ENCODE results near the gene DOCK2. TPM values are rescaled to one million over a fixed set of nuclear protein-coding genes. Genes with fewer than 3 reads are reported as not detected.

The DOCK2 gene
- polyA plus RNA-seq, 1 donor (not counting 4 experiments of a cell fraction or from before 2014, with no cell fraction given) = 0.21 TPM

DNA sequence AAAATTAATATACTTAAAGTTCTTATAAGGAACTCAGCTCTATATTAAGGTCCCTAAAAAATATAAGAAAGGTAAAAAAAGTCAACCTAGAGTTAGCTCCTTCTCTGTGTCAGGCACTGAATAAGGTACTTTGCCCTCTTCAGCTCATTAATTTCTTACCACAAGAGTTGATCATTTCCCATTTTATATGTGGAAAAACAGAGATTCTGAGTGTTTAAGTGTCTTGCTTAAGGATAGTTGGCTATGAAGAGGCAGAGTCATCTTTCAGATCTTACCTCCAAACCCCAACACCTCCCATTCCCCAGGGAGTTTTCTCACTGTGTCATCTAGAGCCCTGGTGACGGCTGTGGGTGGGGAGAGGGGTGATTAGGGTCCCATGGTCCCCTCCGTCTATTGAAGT, 302.7 kb downstream of the DOCK2 start:
- FAIRE-seq (no peak), DNase-seq (ENCODE audit: low read depth, low spot score) (no peak)
- TF ChIP-seq, protein P1, sequence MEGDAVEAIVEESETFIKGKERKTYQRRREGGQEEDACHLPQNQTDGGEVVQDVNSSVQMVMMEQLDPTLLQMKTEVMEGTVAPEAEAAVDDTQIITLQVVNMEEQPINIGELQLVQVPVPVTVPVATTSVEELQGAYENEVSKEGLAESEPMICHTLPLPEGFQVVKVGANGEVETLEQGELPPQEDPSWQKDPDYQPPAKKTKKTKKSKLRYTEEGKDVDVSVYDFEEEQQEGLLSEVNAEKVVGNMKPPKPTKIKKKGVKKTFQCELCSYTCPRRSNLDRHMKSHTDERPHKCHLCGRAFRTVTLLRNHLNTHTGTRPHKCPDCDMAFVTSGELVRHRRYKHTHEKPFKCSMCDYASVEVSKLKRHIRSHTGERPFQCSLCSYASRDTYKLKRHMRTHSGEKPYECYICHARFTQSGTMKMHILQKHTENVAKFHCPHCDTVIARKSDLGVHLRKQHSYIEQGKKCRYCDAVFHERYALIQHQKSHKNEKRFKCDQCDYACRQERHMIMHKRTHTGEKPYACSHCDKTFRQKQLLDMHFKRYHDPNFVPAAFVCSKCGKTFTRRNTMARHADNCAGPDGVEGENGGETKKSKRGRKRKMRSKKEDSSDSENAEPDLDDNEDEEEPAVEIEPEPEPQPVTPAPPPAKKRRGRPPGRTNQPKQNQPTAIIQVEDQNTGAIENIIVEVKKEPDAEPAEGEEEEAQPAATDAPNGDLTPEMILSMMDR (optimal IDR thresholded peaks at IDR 0.05 in 1 of 3, IDR thresholded peaks at IDR 0.05 in 1 of 3, conservative IDR thresholded peaks at IDR 0.05 in 1 of 3; ENCODE audit: extremely low read depth in 1 of 3, insufficient read depth in 2 of 3, low read length in 3 of 3) = no peak
- TF ChIP-seq EZH2 (IDR thresholded peaks at IDR 0.05; ENCODE audit: low read length) = no peak
- no peaks in the 10 kb centered on the region for H3K36me3 ChIP-seq (ENCODE audit: control insufficient read depth in 2 of 2, extremely low read depth in 1 of 2, insufficient read depth in 2 of 2, low read length in 2 of 2)
- no peaks in the 10 kb centered on the region for H3K9me3 ChIP-seq (ENCODE audit: control insufficient read depth, low read depth, low read length)
- H3K79me2 ChIP-seq (ENCODE audit: control insufficient read depth, insufficient read depth, low read length) = no peaks in the 10 kb centered on the region
- H3K9me1 ChIP-seq (ENCODE audit: control insufficient read depth, extremely low read depth, insufficient read depth, low read length) = no peaks in the 10 kb centered on the region
- no peak overlapping the region for H2AFZ ChIP-seq (ENCODE audit: control insufficient read depth, low read length)
- no peaks in the 10 kb centered on the region for H3K27me3 ChIP-seq (ENCODE audit: control insufficient read depth, extremely low read depth, insufficient read depth, low read length)
- no peak overlapping the region for H3K9ac ChIP-seq (ENCODE audit: control insufficient read depth, extremely low read depth, insufficient read depth, low read length)
- H3K4me2 ChIP-seq (ENCODE audit: control insufficient read depth, extremely low read depth, insufficient read depth, low read depth, low read length) = no peak overlapping the region
- no peak overlapping the region for H3K27ac ChIP-seq (ENCODE audit: control insufficient read depth, insufficient read depth, low read length)
- dilution Hi-C loops (cut with MboI; ENCODE audit: extremely low pct_ligation_motif_present, low sequenced_read_pairs) = no loop called here
- no peaks in the 10 kb centered on the region for H4K20me1 ChIP-seq (ENCODE audit: control insufficient read depth, extremely low read depth, insufficient read depth, low read length)
- H3K4me3 ChIP-seq (ENCODE audit: control insufficient read depth in 2 of 3, extremely low read depth in 1 of 3, insufficient read depth in 2 of 3, low read depth in 1 of 3, low read length in 3 of 3) = no peak overlapping the region
- peaks cover 8% of the 10 kb centered on the region for H3K4me1 ChIP-seq (ENCODE audit: control insufficient read depth, extremely low read depth, insufficient read depth, low read length)

GRCh38 chr5:169941542-169941941, 304.5 kb downstream of the DOCK2 start:
- no peak for FAIRE-seq

More at GRCh38 chr5:169941542-169941941, 304.5 kb downstream of the DOCK2 start:
- Histone ChIP-seq H3K4me2 (ENCODE audit: control insufficient read depth, extremely low read depth, insufficient read depth, low read depth, low read length) (no peak overlapping the region), H4K20me1 (ENCODE audit: control insufficient read depth, extremely low read depth, insufficient read depth, low read length) (no peaks in the 10 kb centered on the region), H3K9me1 (ENCODE audit: control insufficient read depth, extremely low read depth, insufficient read depth, low read length) (no peaks in the 10 kb centered on the region), H3K27ac (ENCODE audit: control insufficient read depth, insufficient read depth, low read length) (no peak overlapping the region), H2AFZ (ENCODE audit: control insufficient read depth, low read length) (no peak overlapping the region), H3K27me3 (ENCODE audit: control insufficient read depth, extremely low read depth, insufficient read depth, low read length) (no peaks in the 10 kb centered on the region), H3K36me3 (ENCODE audit: control insufficient read depth in 2 of 2, extremely low read depth in 1 of 2, insufficient read depth in 2 of 2, low read length in 2 of 2) (no peaks in the 10 kb centered on the region), H3K9me3 (ENCODE audit: control insufficient read depth, low read depth, low read length) (no peaks in the 10 kb centered on the region), H3K9ac (ENCODE audit: control insufficient read depth, extremely low read depth, insufficient read depth, low read length) (no peak overlapping the region), H3K4me3 (ENCODE audit: control insufficient read depth in 2 of 3, extremely low read depth in 1 of 3, insufficient read depth in 2 of 3, low read depth in 1 of 3, low read length in 3 of 3) (no peak overlapping the region), H3K79me2 (ENCODE audit: control insufficient read depth, insufficient read depth, low read length) (no peaks in the 10 kb centered on the region), H3K4me1 (ENCODE audit: control insufficient read depth, extremely low read depth, insufficient read depth, low read length) (peaks cover 8% of the 10 kb centered on the region)
- TF ChIP-seq, protein P1 (optimal IDR thresholded peaks at IDR 0.05 in 1 of 3, IDR thresholded peaks at IDR 0.05 in 1 of 3, conservative IDR thresholded peaks at IDR 0.05 in 1 of 3; ENCODE audit: extremely low read depth in 1 of 3, insufficient read depth in 2 of 3, low read length in 3 of 3) = no peak
- TF ChIP-seq EZH2 (IDR thresholded peaks at IDR 0.05; ENCODE audit: low read length) = no peak
- no peak for DNase-seq (ENCODE audit: low read depth, low spot score)
- dilution Hi-C loops (cut with MboI; ENCODE audit: extremely low pct_ligation_motif_present, low sequenced_read_pairs) = no loop called here

All from keratinocyte (primary cell).